Neural progenitor cell (in vitro differentiated cells): ENCODE measurements around the gene PRKCE. TPM values are rescaled to one million over a fixed set of nuclear protein-coding genes. Genes with fewer than 3 reads are reported as not detected.

Source experiments
- DNase-seq: peaks from one replicate; pipeline ENCODE4 v3.0.0-alpha.2; 2016; ENCODE audit warnings: low spot score
- H2AFZ ChIP-seq: fragments of 200-600 bp; sonication (generic); replicated peaks from 2 replicates; pipeline ENCODE4 v1.6.1; 2016; ENCODE audit warnings: antibody characterized with exemption
- H3F3A ChIP-seq: fragments of 200-600 bp; sonication (generic); 2 replicates; pipeline ENCODE4 v1.6.1; 2016; ENCODE audit warnings: antibody characterized with exemption, low read depth
- H3K27ac ChIP-seq: fragments of 200-600 bp; sonication (generic); 2 replicates; pipeline ENCODE4 v1.5.1; 2016; ENCODE audit warnings: mild to moderate bottlenecking
- H3K27me3 ChIP-seq: fragments of 200-600 bp; sonication (generic); 2 replicates; pipeline ENCODE4 v1.6.1; 2016; ENCODE audit warnings: mild to moderate bottlenecking, moderate library complexity
- H3K36me3 ChIP-seq: fragments of 200-600 bp; sonication (generic); 2 replicates; pipeline ENCODE4 v1.5.1; 2016
- H3K4me1 ChIP-seq: fragments of 200-600 bp; sonication (generic); 2 replicates; pipeline ENCODE4 v1.6.1; 2016; ENCODE audit warnings: mixed run types
- H3K4me2 ChIP-seq: fragments of 200-600 bp; sonication (generic); 2 replicates; pipeline ENCODE4 v1.6.1; 2016
- H3K4me3 ChIP-seq: fragments of 200-600 bp; sonication (generic); 2 replicates; pipeline ENCODE4 v1.5.1; 2016
- H3K79me2 ChIP-seq: fragments of 200-600 bp; sonication (generic); 2 replicates; pipeline ENCODE4 v1.6.1; 2016; ENCODE audit warnings: low read depth
- H3K9ac ChIP-seq: fragments of 200-600 bp; sonication (generic); 2 replicates; pipeline ENCODE4 v1.6.1; 2016
- H3K9me3 ChIP-seq: fragments of 200-600 bp; sonication (generic); 2 replicates; pipeline ENCODE4 v1.5.1; 2016; ENCODE audit warnings: low read depth
- H4K20me1 ChIP-seq: fragments of 200-600 bp; sonication (generic); 2 replicates; pipeline ENCODE4 v1.6.1; 2016; ENCODE audit warnings: low read depth
- H3K27ac Mint-ChIP-seq: 3 replicates; pipeline ENCODE4 v1.8.0; 2021; ENCODE audit warnings: mixed read lengths
- H3K27me3 Mint-ChIP-seq: 2 replicates; pipeline ENCODE4 v1.8.0; 2022; ENCODE audit warnings: low read depth, mild to moderate bottlenecking, inconsistent platforms, moderate library complexity, mixed read lengths; ENCODE audit not compliant: insufficient read depth
- H3K36me3 Mint-ChIP-seq: 3 replicates; pipeline ENCODE4 v1.8.0; 2021; ENCODE audit warnings: mixed read lengths
- H3K4me1 Mint-ChIP-seq: 3 replicates; pipeline ENCODE4 v1.8.0; 2021; ENCODE audit warnings: mixed read lengths
- H3K4me3 Mint-ChIP-seq: 3 replicates; pipeline ENCODE4 v1.8.0; 2021; ENCODE audit warnings: mild to moderate bottlenecking, moderate library complexity, mixed read lengths
- H3K9me3 Mint-ChIP-seq: 3 replicates; pipeline ENCODE4 v1.8.0; 2020; ENCODE audit warnings: mixed read lengths
- EZH2 ChIP-seq: fragments of 200-600 bp; sonication (generic); IDR thresholded peaks from 2 replicates; pipeline ENCODE4 v1.6.1; 2017; ENCODE audit warnings: antibody characterized with exemption, mild to moderate bottlenecking, moderate library complexity
- EZH2phosphoT487 ChIP-seq: fragments of 200-600 bp; sonication (generic); IDR thresholded peaks from 2 replicates; pipeline ENCODE4 v1.6.1; 2017; ENCODE audit warnings: antibody characterized with exemption
- total RNA-seq: library from RNA; depleted of rRNA; stranded (reverse); fragments of >200 nt; gene quantifications from 2 replicates; pipeline ENCODE4 v1.2.3, GENCODE V29; 2015; ENCODE audit warnings: low replicate concordance
- TF ChIP-seq, protein P1 (sequence below): fragments of 200-600 bp; sonication (generic); IDR thresholded peaks from 2 replicates; pipeline ENCODE4 v1.5.1; 2017; ENCODE audit warnings: antibody characterized with exemption, mild to moderate bottlenecking

PRKCE gene
- total RNA-seq, 1 donor from 2014 or later = 4.1 TPM

DNA sequence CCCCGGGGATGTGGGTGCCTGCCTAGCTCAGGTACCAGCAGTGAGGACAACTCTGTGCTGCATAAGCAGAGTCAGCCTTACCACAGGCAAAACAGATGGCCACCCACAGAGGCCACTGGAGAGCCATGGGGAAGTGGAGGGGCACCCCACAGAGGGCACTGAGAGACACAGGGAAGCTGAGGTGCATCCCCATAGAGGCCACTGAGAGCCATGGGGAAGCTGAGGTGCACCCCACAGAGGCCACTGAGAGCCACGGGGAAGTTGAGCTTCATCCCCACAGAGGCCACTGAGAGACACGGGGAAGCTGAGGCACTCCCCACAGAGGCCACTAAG is 511.6 kb downstream of the PRKCE start:
- Histone ChIP-seq H3K79me2 (no peaks in the 10 kb centered on the region), H3F3A (no peaks in the 10 kb centered on the region), H4K20me1 (no peaks in the 10 kb centered on the region), H3K4me3 (no peak overlapping the region), H3K27ac (no peak overlapping the region), H3K9me3 (no peaks in the 10 kb centered on the region), H3K36me3 (no peaks in the 10 kb centered on the region), H2AFZ (no peak overlapping the region), H3K9ac (no peak overlapping the region), H3K27me3 (no peaks in the 10 kb centered on the region), H3K4me1 (no peaks in the 10 kb centered on the region), H3K4me2 (no peak overlapping the region)
- no peak for DNase-seq
- Mint-ChIP-seq H3K36me3 (no peaks in the 10 kb centered on the region), H3K27ac (no peak overlapping the region), H3K9me3 (no peaks in the 10 kb centered on the region), H3K4me3 (no peak overlapping the region), H3K27me3 (peaks cover 1% of the 10 kb centered on the region), H3K4me1 (peaks cover 11% of the 10 kb centered on the region)
- TF ChIP-seq, protein P1, sequence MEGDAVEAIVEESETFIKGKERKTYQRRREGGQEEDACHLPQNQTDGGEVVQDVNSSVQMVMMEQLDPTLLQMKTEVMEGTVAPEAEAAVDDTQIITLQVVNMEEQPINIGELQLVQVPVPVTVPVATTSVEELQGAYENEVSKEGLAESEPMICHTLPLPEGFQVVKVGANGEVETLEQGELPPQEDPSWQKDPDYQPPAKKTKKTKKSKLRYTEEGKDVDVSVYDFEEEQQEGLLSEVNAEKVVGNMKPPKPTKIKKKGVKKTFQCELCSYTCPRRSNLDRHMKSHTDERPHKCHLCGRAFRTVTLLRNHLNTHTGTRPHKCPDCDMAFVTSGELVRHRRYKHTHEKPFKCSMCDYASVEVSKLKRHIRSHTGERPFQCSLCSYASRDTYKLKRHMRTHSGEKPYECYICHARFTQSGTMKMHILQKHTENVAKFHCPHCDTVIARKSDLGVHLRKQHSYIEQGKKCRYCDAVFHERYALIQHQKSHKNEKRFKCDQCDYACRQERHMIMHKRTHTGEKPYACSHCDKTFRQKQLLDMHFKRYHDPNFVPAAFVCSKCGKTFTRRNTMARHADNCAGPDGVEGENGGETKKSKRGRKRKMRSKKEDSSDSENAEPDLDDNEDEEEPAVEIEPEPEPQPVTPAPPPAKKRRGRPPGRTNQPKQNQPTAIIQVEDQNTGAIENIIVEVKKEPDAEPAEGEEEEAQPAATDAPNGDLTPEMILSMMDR = no peak
- no peak for TF ChIP-seq EZH2
- no peak for TF ChIP-seq EZH2phosphoT487

DNA sequence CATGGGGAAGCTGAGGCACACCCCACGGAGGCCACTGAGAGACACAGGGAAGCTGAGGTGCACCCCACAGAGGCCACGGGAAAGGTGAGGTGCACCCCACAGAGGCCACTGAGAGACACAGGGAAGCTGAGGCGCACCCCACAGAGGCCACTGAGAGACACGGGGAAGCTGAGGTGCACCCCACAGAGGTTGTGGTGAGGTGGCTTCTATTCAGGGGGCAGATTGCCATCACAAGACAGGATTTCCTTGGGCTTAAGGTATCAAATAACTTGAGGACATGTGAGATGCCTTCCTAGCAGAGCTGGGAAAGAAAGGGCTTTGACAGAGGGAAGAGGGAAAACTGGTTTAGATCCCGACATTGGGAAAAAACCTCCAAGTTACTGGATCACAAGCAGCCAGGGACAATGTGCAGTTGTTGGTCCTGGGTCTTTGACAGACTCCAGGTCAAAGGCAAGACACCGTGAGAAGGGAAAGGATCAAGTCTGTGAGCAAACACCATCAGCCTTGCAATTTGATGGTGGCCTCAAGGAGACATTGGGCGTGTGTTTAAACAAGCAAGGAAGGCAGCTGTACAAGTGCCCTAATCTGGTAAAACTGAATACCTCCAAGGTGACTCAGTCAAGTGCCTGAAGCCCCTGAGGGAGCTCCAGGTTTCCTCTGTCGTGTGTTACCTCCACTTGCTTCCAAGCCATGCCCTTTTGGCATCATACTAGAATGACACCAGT is 512.5 kb downstream of the PRKCE start:
- DNase-seq = no peak
- no peaks in the 10 kb centered on the region for H3F3A ChIP-seq

DNA sequence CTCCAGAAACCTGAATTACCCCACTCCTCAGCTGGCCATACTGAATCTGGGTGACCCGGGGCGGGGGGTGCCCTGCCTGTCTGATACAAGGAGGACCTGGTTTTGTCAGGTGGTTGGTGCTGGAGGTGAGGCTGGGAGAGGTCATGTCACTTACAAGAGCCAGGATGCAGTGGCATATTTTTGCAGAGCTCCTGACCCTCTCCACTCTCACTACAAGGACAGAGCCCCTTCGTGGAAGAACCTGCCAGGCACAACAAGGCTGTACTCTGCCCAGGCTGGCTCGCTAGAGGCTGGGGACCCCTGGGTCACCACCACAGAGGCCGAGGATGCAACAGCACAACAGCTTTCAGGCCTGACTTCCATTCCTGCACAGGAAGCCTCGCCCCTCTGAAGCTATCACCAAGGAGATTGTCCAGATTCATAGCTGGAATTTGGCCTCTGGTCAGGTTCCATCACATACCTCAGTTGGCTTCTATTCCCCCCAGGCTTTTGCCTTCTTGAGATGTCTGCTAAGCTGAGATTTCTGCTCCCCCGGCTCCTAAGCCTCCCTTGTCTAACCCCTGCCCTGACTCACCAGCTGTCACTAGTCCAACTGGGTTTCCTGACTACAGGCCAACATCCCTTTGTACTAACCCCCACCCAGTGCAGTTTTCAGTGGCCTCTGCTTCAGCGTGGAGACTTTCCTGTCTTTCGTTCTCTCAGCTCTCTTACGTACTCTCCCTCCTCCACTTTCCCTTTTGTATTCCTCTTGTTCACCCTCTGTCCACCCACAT is 513.2 kb downstream of the PRKCE start:
- H3K9me3 Mint-ChIP-seq = no peaks in the 10 kb centered on the region
- H3K36me3 Mint-ChIP-seq = no peaks in the 10 kb centered on the region
- H3K4me1 Mint-ChIP-seq = peaks cover 24% of the 10 kb centered on the region
- no peaks in the 10 kb centered on the region for H4K20me1 ChIP-seq
- H3K36me3 ChIP-seq = no peaks in the 10 kb centered on the region
- TF ChIP-seq, protein P1 = no peak
- no peak for TF ChIP-seq EZH2phosphoT487
- TF ChIP-seq EZH2 = no peak
- H3K4me2 ChIP-seq = no peak overlapping the region
- no peak for DNase-seq
- H3K4me3 Mint-ChIP-seq = peak overlapping the region; percentile 30
- no peaks in the 10 kb centered on the region for H3K9me3 ChIP-seq
- no peak overlapping the region for H2AFZ ChIP-seq
- peaks cover 3% of the 10 kb centered on the region for H3K27me3 Mint-ChIP-seq
- peak overlapping the region; percentile 65 for H3K27ac Mint-ChIP-seq
- no peaks in the 10 kb centered on the region for H3F3A ChIP-seq
- peaks cover 6% of the 10 kb centered on the region for H3K4me1 ChIP-seq
- no peak overlapping the region for H3K27ac ChIP-seq
- no peaks in the 10 kb centered on the region for H3K79me2 ChIP-seq
- H3K4me3 ChIP-seq = no peak overlapping the region
- no peaks in the 10 kb centered on the region for H3K27me3 ChIP-seq
- no peak overlapping the region for H3K9ac ChIP-seq

More for the DNA sequence above, 512.5 kb downstream of the PRKCE start:
- Mint-ChIP-seq H3K4me3 (no peak overlapping the region), H3K27ac (no peak overlapping the region), H3K4me1 (peaks cover 17% of the 10 kb centered on the region), H3K27me3 (peaks cover 3% of the 10 kb centered on the region), H3K9me3 (no peaks in the 10 kb centered on the region), H3K36me3 (no peaks in the 10 kb centered on the region)
- H3K79me2 ChIP-seq = no peaks in the 10 kb centered on the region
- H2AFZ ChIP-seq = no peak overlapping the region
- H3K4me2 ChIP-seq = no peak overlapping the region
- H3K9me3 ChIP-seq = no peaks in the 10 kb centered on the region
- no peak overlapping the region for H3K4me3 ChIP-seq
- no peaks in the 10 kb centered on the region for H4K20me1 ChIP-seq
- no peaks in the 10 kb centered on the region for H3K27me3 ChIP-seq
- H3K4me1 ChIP-seq = no peaks in the 10 kb centered on the region
- H3K36me3 ChIP-seq = no peaks in the 10 kb centered on the region
- TF ChIP-seq, protein P1 = no peak
- TF ChIP-seq EZH2 = no peak
- TF ChIP-seq EZH2phosphoT487 = no peak
- H3K9ac ChIP-seq = no peak overlapping the region
- no peak overlapping the region for H3K27ac ChIP-seq
